Fibroblast of pulmonary artery (primary cell): ENCODE results near the gene UBE2A.

ENCODE experiments used
- DNase-seq: peaks from one replicate; pipeline ENCODE4 v3.0.0-alpha.2; 2010; ENCODE audit warnings: low read depth
- H3K4me3 ChIP-seq: replicated peaks from 2 replicates; pipeline ENCODE4 v1.5.1; 2011; ENCODE audit warnings: low read depth, mild to moderate bottlenecking, control low read depth, low read length, moderate library complexity
- TF ChIP-seq, protein P1 (sequence below): IDR thresholded peaks from 2 replicates; pipeline ENCODE4 v1.5.1; 2011; ENCODE audit warnings: mild to moderate bottlenecking, control low read depth, low read length, inconsistent platforms; ENCODE audit errors: missing control alignments

UBE2A gene

DNA sequence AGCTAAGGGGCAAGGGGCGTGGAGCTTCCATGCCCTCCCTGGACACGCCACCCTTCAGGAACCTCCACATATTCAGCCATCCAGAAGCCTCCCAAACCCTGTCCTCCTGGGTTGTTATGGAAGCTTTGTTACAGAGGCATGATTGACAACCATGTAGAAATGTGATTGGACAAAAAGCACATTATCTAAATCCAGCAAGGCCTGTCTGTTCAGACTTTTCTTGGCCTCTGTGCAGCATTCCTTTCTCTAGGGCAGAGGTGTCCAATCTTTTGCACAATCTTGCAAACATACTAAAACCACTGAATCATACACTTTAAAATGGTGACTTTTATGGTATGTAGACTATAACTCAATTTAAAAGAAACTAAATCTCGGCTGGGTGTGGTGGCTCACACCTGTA, 21.9 kb upstream of the UBE2A start:
- peak; percentile 54 for DNase-seq
- no peak overlapping the region for H3K4me3 ChIP-seq
- TF ChIP-seq, protein P1, sequence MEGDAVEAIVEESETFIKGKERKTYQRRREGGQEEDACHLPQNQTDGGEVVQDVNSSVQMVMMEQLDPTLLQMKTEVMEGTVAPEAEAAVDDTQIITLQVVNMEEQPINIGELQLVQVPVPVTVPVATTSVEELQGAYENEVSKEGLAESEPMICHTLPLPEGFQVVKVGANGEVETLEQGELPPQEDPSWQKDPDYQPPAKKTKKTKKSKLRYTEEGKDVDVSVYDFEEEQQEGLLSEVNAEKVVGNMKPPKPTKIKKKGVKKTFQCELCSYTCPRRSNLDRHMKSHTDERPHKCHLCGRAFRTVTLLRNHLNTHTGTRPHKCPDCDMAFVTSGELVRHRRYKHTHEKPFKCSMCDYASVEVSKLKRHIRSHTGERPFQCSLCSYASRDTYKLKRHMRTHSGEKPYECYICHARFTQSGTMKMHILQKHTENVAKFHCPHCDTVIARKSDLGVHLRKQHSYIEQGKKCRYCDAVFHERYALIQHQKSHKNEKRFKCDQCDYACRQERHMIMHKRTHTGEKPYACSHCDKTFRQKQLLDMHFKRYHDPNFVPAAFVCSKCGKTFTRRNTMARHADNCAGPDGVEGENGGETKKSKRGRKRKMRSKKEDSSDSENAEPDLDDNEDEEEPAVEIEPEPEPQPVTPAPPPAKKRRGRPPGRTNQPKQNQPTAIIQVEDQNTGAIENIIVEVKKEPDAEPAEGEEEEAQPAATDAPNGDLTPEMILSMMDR, result no peak

DNA sequence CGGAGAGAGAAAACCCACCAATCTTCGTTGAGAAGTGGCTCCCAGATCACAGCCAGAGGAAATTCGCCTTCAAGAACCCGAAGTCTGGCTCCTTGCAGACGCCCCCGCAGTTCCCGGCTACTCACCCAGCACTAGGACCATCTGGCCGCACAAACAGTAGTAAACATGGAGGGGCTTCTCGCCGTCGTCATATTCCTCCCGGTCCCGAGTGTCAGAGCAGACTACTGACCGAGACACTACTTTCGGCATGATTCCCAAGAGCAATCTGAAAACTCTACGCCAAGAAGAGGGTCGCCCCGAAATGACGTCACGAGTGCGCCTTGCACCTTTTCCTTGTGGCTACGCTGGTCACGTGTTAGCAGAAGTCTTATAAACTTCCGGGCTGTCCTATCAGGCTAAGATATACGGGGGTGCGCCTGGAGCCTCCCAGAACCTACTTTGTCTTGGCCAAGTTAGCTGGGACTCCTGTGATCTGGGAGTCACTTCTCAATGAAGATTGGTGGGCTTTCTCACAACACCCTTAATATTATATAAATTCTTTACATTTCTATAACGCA, 9.2 kb upstream of the UBE2A start, which contains the start of gene STEEP1:
Gene STEEP1 (minus strand): TSS at position 303 of the 557 bp plus-strand sequence. CDS start 54 bp downstream, at position 249.
- TF ChIP-seq, protein P1, result no peak
- DNase-seq, result peak; percentile 95
- peak within 1 kb of the TSS; percentile 70 for H3K4me3 ChIP-seq

DNA sequence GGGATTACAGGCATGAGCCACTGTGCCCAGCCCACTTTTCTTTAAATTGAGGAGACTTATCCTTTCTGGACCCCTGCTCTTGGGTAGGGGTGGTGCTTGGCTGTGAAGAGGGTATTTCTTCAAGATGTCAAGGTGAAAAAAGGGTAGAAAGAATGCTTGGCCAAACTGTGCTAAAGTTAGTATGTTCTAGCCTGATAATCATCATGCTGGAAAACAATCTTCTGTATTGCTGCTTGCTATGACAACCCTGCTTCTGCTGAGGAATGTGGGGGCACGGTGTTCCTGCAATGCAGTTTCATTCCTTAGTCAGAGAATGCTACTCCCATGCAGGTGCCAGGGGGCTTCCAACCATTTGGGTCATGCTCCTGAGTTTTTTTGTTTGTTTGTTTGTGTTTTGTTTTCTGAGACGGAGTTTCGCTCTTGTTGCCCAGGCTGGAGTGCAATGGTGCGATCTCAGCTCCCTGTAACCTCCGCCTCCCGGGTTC, 4.0 kb upstream of the UBE2A start:
- TF ChIP-seq, protein P1, result no peak
- no peak overlapping the region for H3K4me3 ChIP-seq
- DNase-seq, result no peak

DNA sequence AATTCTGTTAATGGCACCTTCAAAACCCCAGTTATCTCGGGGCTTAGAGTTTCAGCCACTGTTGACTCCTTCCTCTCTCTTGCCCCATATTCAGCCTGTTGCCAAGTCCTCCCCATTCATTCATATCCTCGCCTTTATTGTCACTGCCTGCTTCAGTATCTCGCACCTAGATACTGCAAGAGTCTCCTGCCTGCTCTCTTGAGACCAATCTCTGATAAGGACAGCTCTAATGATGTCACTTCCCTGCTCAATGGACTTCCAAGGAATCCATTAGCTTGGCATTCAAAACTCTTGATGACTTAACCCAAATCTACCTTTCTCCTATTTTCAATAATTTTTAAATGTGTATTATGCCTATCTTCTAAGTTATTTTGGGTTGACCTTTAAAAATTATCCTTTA, 1.1 kb upstream of the UBE2A start:
- no peak for DNase-seq
- peak overlapping the region; percentile 72 for H3K4me3 ChIP-seq
- TF ChIP-seq, protein P1, result no peak

DNA sequence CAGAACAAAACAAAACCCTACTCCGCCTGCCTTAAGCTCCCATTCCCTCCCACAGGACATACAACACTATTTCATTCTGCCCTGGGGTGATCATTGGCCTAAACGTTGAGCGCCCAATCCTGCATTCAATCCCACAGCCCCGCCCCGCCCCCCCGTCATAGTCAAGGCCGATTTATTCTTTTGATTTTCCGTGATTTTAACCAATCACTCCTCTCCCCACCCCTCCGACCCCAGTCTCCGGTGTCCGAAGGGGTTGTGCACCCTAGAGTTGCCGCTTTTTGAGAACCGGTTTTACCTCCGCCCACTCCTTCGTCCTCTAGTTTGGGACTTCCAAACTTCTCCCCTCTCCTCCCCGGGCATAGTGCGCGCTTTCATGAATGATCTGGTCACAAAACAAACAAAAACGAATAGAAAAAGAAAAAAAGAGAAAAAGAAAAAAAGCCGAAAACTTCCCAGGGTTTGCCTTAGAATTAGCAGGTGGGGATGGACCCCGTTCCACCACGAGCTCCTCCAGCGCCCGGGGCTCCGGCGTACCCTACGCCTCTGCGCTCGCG, 446 bp upstream of the UBE2A start:
- peak overlapping the region; percentile 72 for H3K4me3 ChIP-seq
- peak; percentile 58 for DNase-seq
- TF ChIP-seq, protein P1, result no peak

DNA sequence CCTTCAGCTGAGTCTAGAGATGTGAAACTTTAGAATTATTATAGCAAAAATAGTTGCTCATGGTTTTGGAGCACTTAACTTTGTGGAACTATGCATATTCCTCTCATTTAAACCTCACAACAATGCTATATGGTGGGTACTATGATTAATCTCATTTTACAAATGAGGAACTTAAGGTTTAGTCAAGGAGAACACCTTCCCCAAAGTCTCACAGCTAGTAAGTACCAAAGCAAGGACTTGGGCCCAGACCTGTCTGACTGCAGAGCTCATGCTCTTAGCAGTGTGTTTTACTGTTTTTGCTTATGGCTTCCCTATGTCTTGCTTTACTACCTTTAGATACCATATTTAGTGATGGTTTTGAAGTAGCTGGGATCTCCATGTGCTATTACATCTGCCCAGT, 5.1 kb downstream of the UBE2A start:
- TF ChIP-seq, protein P1, result no peak
- H3K4me3 ChIP-seq, result no peak overlapping the region
- no peak for DNase-seq

DNA sequence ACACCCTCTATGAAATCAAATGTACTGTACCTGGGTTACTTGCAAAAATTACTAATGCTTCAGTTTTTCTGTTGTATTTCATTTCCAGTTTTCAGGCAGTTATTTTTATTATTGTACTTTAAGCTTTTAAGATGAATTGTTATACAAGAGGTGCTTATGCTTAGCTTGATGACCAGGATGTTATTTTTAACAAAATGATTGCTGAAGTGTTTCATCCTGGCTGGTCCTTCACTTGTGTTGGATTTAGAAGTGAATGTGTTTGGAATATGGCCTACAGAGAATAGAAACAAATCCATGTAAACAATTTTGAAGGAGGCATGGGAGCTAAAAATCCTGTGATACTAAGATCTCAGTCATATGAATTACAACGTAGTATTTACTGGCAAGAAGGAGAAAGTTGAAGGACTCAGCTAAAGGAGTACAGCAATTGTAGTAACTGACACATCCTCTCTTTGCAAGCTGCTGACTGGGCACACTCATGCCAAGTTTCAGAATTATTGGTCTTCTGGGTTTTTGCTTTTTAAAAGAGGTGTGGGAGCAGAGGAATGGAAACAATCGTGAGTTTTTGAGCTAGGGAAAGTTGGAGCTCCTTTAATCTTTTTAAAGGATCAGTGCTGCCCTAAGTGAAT, 9.2 kb downstream of the UBE2A start:
- no peak for DNase-seq
- no peak overlapping the region for H3K4me3 ChIP-seq
- TF ChIP-seq, protein P1, result no peak
